Brain microvascular endothelial cell (primary cell): ENCODE data around the gene LRP8.

Source experiments
- DNase-seq: peaks from one replicate; pipeline ENCODE4 v3.0.0-alpha.2; 2020
- H3K27ac ChIP-seq: fragments of 250-450 bp; sonication (Bioruptor Pico); 2 replicates; pipeline ENCODE4 v1.5.1; 2020; ENCODE audit warnings: mild to moderate bottlenecking, moderate library complexity
- H3K27me3 ChIP-seq: fragments of 250-450 bp; sonication (Bioruptor Pico); replicated peaks from 2 replicates; pipeline ENCODE4 v1.5.1; 2020; ENCODE audit warnings: mild to moderate bottlenecking
- H3K36me3 ChIP-seq: fragments of 250-450 bp; sonication (Bioruptor Pico); replicated peaks from 2 replicates; pipeline ENCODE4 v1.5.1; 2020; ENCODE audit warnings: mild to moderate bottlenecking
- H3K4me3 ChIP-seq: 2 replicates; pipeline ENCODE4 v1.5.1; 2011; ENCODE audit warnings: low read depth, mild to moderate bottlenecking, control low read depth, low read length, moderate library complexity
- CTCF ChIP-seq: IDR thresholded peaks from 2 replicates; pipeline ENCODE4 v1.5.1; 2011; ENCODE audit warnings: low read depth, mild to moderate bottlenecking, moderate library complexity, low read length, control low read depth, inconsistent platforms; ENCODE audit errors: missing control alignments
- in situ Hi-C: cut with HindIII; loops from 2 replicates; pipeline ENCODE4 v1.10.0; 2017; ENCODE audit warnings: low sequenced_read_pairs, low pct_ligation_motif_present

LRP8 gene

GRCh38 chr1:53272349-53272748 lies 55.5 kb downstream of the LRP8 start:
- H3K4me3 ChIP-seq: no peak overlapping the region
- no peak overlapping the region for H3K27ac ChIP-seq
- DNase-seq: no peak
- no peaks in the 10 kb centered on the region for H3K27me3 ChIP-seq
- no peaks in the 10 kb centered on the region for H3K36me3 ChIP-seq
- in situ Hi-C loops: no loop called here
- no peak for TF ChIP-seq CTCF

GRCh38 chr1:53271446-53272090 lies 56.3 kb downstream of the LRP8 start:
- no peak for TF ChIP-seq CTCF
- in situ Hi-C loops: no loop called here
- no peaks in the 10 kb centered on the region for H3K36me3 ChIP-seq
- H3K27ac ChIP-seq: no peak overlapping the region
- no peak overlapping the region for H3K4me3 ChIP-seq
- no peaks in the 10 kb centered on the region for H3K27me3 ChIP-seq
- no peak for DNase-seq

- H3K36me3 ChIP-seq: no peaks in the 10 kb centered on the region
- TF ChIP-seq CTCF: no peak
- in situ Hi-C loops: no loop called here
- H3K27me3 ChIP-seq: no peaks in the 10 kb centered on the region
- no peak overlapping the region for H3K27ac ChIP-seq
- no peak for DNase-seq
- H3K4me3 ChIP-seq: no peak overlapping the region
Measured at GRCh38 chr1:53270873-53271272, 57.0 kb downstream of the LRP8 start.

GRCh38 chr1:53270107-53270506 lies 57.8 kb downstream of the LRP8 start:
- Histone ChIP-seq H3K4me3 (no peak overlapping the region), H3K27ac (no peak overlapping the region), H3K36me3 (no peaks in the 10 kb centered on the region), H3K27me3 (no peaks in the 10 kb centered on the region)
- in situ Hi-C loops: no loop called here
- no peak for TF ChIP-seq CTCF
- DNase-seq: no peak

- Histone ChIP-seq H3K4me3 (no peak overlapping the region), H3K27me3 (no peaks in the 10 kb centered on the region), H3K36me3 (no peaks in the 10 kb centered on the region), H3K27ac (no peak overlapping the region)
- in situ Hi-C loops: no loop called here
- DNase-seq: no peak
- no peak for TF ChIP-seq CTCF
Measured at GRCh38 chr1:53267761-53268160, 60.1 kb downstream of the LRP8 start.

GRCh38 chr1:53266038-53266437 lies 61.8 kb downstream of the LRP8 start:
- TF ChIP-seq CTCF: peak; percentile 48
- no peak overlapping the region for H3K27ac ChIP-seq
- H3K27me3 ChIP-seq: no peaks in the 10 kb centered on the region
- in situ Hi-C loops: no loop called here
- peaks cover 10% of the 10 kb centered on the region for H3K36me3 ChIP-seq
- DNase-seq: no peak
- no peak overlapping the region for H3K4me3 ChIP-seq
